GM21786 (cell line): ENCODE data around the gene RPS6KA2.
"Not testable (repeated sequence)": the region's sequence is repeated elsewhere in the genome, so short reads cannot be mapped to it uniquely, and the experiment has no call there.

Experiments
- ATAC-seq: cut with Tn5 transposase; IDR thresholded peaks from one replicate; pipeline ENCODE4 v1.9.1; 2021; ENCODE audit not compliant: unreplicated experiment

RPS6KA2 gene

DNA sequence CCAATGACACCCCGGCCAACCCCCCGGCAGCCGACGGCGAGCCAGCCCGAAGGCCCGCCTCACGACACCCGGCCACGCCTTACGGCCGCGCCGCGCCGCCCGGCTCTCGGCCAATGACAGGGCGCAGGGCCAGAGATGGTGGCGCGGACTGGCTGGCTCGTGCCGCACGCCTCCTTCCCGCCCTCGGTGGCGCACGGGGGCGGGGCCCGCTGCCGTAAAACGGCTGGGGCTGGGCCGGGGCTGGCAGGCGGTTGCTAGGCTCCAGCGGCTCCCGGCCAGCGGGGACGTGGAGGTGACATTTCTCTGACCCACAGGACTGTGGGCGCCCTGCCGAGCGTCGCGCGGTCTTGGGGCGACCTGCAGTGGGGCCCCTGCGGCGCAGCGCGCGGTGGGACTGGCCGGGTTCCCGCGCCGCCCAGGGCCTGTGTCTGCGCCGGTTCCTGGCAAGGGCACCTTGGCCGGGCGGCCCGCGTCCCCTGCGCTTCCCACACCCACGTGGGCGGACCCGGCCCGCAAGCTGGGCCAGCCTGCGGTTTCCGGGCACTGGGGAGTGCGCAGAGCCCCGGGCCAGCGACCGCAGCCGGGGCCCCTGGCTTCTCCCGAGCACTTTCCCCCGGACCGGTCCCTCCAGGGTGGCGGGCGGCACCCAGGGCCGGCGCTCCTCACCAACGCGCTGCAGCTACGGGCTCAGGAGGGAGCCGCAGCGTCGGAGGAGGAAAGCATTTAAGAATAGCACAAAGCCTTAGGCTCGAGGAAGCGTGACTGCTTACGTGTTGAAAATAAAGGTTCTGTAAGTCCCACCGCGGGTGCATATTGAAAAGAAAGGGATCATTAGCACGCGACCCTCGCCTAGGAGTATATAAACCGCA is 243.9 kb downstream of the RPS6KA2 start, which contains the start of gene MPC1:
Gene MPC1, minus strand, starts transcription at position 8 of the 869 bp plus-strand sequence. CDS start 64 bp downstream, outside the sequence.
- ATAC-seq: peak; percentile 86

DNA sequence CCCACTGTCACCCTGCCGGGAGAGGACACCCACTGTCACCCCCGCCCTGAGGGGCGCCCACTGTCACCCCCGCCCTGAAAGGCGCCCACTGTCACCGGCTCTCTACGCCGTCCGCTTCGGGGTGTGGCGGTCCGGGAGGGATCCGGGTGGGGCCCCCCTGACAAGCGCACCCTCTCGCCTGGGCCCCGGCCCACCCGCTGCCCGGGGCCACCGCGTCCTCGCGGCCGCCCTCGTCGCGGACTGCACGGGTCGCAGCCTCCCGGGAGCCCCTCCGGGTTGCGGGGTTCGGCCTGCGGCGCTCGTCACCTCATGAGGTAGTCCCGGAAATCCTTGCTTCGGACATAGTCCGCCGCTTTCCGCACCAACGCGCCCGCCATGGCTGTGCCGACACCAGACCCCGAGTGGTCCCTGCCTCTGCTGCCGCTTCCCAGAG is 244.5 kb downstream of the RPS6KA2 start:
- no peak for ATAC-seq

DNA sequence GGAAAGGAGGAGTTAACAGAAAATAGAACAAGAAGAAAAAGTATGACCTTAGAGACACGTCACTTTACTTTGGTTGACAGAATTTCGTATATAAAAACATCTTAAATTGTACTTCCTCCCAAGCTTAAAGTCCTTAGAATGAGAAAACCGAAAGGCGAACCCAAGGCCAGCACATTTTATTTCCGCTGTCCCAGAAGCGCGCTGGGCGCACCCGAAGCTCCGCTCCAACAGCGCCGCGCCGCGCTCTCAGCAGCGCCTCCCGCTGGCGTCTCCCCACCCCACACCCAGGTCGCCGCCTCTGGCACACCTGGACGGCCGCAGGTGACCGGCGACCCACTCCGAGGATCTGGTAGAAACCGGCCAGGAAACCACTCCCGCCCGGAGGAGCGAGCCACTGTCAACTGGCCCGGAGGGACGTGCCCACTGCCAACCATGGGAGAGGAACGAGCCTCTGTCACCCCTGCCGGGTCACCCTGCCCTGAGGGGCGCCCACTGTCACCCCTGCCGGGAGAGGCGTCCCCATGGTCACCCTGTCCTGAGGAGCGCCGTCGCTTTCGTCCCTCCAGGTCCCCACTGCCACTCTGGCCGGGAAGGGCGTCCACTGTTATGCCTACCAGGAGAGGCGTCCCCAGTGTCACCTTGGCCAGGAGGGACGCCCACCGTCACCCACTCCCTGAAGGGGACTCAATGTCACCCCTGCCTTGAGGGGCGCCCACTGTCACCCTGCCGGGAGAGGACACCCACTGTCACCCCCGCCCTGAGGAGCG is 245.1 kb downstream of the RPS6KA2 start:
- peak; percentile 45 for ATAC-seq

DNA sequence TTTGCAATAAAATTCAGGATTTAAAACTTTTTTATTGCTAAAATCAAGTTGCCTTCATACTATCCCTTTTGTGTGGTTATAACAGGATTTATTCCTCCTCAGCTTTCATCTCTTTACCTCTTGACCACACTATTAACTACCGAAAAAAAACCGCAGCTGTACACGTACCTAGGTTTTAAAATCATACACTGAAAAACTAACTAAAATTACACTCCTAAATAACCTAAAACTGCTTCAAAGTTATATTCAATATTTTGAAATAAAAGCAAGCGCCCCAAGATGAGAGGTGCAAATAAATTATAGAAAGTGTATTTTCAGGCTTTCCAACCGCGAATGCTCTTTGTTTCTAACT is 245.7 kb downstream of the RPS6KA2 start:
- ATAC-seq: no peak

DNA sequence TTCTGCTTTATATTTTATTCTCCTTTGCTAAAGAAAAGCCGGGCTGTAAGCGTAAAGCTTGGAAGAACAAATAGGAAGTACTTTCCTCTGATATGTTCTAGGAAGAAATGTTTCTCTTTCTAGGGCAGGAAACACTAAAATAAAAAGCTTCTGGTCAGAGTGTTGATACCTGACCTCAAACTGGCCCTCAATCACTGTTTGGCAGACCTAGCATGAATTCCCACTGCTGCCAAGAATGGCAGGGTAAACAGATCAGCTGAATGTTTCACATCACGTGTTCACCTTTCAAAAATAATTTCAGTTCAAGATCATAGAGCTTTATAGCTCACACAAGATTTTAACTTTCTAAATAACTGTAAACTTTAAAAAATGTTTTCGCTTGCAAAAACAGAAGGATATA is 247.3 kb downstream of the RPS6KA2 start:
- no peak for ATAC-seq

DNA sequence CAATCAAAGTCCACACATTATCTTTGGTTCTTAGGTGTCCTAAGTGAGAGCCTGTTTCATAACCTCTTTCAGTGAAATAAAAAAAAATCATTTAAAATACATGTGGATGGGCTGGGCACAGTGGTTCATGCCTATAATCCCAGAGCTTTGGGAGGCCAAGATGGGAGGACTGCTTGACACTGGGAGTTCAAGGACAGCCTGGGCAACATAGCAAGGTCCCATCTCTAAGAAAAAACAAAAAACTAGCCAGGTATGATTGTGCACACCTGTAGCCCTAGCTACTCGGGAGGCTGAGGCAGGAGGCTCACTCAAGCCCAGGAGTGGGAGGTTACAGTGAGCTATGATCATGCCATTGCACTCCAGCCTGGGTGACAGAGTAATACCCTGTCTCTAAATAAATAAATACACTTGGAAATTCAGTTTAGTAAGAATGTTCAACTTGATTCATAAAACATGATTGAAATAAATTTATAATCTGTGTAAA is 247.9 kb downstream of the RPS6KA2 start:
- ATAC-seq: no peak

DNA sequence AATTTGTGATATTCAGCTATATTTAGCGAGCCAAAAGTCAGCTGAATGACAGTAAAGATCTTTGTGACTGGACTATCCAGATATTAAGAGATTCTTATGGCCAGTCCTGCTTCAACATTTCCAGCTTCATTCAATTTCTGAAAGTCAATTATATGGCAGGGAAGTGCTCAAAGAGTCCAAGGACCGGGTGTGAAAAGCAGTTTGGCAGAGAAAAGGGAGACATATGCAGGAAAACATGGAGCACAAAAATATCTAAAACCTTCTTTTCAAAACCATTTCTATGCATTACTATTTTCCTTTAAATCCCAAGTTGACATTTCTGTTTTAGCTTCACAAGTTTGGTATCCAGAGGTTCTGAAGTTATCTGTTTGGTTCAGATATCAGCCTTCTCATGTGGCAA is 249.3 kb downstream of the RPS6KA2 start:
- no peak for ATAC-seq

DNA sequence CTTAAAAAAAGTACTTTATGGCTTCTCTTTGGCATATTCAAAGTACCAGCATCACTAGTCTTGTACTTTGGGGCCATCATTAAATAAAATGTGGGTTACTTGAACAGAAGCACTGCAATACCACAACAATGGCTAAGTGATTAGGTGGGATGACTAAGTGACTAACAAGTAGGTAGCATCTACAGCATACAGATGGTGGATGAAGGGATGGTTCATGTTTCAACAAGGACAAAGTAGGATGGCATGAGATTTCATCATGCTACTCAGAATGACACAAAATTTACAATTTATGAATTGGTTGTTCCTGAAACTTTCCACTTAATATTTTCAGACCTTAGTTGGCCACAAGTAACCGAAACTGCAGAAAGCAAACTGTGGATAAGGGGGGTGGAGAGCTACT is 252.0 kb downstream of the RPS6KA2 start:
- ATAC-seq: no peak

DNA sequence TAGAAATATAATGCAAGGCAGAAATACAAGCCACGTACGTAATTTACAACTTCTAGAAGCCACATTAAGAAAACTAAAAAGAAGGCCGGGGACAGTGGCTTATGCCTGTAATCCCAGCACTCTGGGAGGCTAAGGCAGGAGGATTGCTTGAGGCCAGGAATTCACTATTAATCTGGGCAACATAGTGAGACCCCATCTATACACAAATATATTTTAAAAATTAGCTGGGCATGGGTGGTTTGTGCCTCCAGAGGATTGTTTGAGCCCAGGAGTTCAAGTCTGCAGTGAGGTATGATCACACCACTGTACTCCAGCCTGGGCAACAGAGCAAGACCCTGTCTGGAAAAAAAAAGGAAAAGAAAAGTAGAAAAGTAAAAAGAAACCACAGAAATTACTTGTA is 256.6 kb downstream of the RPS6KA2 start:
- ATAC-seq: no peak

DNA sequence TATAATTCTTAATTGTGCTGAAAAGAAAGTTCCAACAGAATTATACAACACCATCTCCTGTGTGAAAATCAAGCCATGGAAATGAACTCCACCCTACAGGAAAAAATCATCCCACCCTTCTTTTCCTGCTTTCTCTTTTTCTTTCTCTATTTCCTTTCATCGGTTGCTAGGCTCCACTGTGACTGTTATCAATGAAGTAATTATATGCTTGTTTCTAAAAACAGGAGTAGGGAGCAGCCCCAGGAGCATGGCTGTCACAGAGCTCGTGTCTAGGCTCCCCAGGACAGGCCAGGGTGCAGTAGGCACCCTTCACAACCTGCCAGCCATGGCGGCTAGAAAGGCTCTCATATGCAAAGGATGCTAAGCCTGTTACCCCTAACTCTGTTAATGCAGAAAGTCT is 257.3 kb downstream of the RPS6KA2 start:
- no peak for ATAC-seq

DNA sequence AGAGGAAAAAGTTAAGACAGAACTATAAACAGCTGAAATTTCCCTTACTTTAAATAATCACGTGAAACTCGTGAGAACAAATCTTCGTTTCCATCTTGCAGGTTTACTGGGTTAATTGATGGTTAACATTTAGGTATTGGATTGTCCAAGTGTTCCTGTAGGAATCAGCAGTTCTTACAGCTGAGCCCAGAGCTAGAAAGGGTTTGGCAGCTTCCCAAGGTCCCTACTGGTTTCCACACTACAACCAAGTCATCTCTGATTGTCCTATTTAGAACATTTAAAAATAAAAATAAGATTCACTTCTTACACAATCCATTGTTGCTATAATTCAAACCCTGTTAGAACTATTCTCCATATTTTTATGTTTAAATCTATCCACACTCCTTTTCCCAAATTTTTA is 260.1 kb downstream of the RPS6KA2 start:
- no peak for ATAC-seq

DNA sequence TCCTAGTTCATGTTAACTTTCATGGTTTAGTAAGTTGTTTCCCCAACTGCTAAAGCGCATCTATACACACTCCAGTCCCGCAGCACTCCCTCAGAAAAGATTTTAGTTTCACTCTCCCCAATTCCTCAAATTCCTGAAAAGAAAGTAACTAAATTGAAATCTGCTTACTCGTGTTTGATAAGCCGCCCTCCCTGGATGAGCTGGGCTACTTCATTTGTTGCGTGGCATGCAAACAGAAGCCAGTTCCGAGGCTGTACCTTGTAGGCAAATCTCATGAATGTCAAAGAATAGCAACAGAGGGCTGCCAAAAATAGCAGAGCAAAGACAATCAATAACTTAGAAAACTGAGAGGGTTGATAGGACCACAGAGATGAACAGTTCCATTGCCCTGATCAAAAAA is 261.2 kb downstream of the RPS6KA2 start:
- peak; percentile 76 for ATAC-seq

DNA sequence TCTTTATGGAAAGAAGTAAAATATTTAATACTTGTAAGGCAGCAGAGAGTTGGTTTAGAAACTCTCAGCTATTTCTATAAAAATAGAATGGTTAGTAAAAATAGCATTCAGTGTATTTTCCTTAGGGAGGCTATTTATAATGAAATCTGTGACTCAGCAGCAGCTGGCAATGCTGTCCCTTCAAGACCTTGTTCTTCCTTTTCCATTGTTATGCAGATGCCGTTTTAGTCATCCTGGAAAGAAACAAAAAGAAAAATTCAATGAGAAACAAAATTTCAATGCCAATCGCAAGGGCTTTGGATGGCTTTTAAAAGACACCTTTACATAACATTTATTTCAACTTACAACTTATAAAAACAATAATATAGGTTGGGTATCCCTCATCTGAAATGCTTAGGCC is 261.8 kb downstream of the RPS6KA2 start:
- ATAC-seq: no peak

DNA sequence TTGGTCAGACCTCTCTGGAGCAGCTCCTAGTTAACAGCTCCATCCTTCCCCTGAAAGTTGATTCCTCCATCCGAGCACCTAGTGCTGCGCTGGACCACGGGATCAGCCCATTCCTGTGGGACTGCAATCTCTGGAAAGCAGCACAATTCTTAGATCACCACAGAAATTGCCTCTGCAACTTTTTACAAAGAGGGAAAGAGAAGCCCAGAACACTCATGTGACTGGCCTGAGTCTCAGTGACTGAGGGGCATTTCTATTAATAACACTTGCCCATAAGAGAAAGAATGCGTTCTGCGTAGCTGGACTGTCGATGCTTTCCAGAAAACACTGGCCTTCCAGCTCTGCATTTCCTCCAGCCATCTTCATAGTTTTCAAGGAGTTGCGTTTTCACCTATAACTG is 262.6 kb downstream of the RPS6KA2 start:
- no peak for ATAC-seq

DNA sequence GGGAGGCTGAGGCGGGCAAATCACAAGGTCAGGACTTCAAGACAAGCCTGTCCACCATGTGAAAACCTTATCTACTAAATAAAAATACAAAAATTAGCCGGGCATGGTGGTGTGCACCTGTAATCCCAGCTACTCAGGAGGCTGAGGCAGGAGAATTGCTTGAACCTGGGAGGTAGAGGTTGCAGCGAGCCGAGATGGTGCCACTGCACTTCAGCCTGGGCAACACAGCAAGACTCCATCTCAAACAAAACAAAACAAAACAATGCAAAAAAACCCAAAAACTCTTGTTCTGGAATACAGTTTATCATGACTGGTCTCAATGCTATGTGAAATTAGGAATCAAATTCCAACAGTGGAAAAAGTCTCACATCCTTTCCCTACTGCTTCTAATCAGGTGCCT is 264.6 kb downstream of the RPS6KA2 start:
- not testable (repeated sequence) for ATAC-seq

DNA sequence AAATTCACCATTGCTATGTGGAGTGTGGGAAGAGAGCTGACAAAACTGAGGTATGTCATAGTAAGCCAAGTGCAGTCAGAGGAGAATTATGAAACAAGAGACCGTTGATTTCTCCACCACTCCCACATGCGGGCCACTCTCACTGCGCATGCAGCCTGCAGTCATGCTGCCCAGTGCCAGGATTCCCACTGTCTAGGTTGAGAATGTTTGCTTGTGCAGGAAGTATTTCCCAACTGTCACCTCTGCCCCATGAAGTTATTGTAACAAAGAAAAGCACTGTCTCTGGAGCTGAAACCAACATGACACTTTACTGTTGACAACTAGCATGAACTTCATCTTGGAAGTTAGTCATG is 266.0 kb downstream of the RPS6KA2 start:
- ATAC-seq: no peak

DNA sequence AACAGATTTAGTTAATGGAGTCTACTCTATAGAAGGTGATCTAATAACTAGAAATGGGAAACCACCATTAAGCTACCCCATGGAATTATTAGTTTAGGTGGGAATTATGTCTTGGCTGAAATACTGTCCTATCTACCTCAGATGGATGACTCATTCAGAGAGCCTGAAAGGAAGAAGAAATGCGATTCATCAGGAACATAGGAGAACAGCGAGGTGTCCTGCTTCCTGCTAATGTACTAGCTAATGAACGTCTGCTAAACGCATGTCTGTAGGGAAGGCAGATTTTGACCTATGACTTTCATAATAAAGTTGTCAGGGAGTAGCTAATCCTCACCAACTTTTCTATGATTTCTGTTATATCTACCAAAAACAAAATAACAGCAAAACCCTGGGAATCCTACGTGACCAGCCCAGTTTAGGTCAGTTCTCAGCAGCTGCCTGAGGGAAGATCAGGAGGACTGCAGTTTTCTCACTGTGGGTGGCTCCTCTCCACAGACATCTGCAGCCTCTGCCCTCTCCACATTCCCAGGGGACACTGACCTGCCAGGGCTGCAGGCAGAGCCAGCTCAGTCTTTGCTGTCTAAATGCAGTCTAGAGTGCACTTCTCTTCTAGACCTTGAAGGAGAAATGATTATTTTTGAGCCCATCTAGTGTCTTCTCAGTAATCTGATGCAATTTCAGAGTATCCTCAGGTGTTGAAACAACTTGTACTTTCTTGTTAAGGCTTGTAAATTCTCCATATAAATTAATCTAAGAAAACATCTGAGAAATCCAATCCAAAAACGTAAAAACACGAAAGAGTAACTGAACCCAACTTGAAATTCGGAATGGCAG is 266.6 kb downstream of the RPS6KA2 start:
- no peak for ATAC-seq
